ENCODE results near the gene ZNF519.
"Not testable (repeated sequence)": the region's sequence is repeated elsewhere in the genome, so short reads cannot be mapped to it uniquely, and the experiment has no call there.

Gene ZNF519

DNA sequence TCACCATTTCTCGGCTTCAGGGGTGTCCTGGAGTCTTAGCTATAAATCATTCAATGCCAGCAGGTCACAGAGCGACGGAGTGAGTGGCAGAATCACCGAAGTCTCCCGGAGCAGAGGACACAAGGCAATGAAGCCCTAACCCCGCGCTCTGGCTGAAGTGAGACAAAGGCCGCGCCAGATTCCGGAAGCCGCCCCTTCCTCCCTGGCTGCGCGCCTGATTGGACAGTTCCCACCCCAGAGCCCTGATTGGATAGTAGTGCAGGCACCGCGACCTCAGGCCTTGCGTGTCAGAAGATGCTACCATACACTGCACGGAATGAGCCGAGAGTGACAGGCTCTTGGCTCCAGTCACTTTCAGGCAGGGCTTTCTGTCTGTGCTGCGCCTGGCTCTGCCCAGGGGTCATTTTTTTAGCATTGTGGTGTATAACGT lies at the start of gene ZNF519:
ZNF519 (minus strand) TSS at position 165 of the 430 bp plus-strand sequence; CDS start at position 7, 158 bp downstream.
- DNase-seq, result peak; percentile 77

GRCh38 chr18:14179306-14179705 lies 47.1 kb upstream of the ZNF519 start:
- DNase-seq, result no peak

DNA sequence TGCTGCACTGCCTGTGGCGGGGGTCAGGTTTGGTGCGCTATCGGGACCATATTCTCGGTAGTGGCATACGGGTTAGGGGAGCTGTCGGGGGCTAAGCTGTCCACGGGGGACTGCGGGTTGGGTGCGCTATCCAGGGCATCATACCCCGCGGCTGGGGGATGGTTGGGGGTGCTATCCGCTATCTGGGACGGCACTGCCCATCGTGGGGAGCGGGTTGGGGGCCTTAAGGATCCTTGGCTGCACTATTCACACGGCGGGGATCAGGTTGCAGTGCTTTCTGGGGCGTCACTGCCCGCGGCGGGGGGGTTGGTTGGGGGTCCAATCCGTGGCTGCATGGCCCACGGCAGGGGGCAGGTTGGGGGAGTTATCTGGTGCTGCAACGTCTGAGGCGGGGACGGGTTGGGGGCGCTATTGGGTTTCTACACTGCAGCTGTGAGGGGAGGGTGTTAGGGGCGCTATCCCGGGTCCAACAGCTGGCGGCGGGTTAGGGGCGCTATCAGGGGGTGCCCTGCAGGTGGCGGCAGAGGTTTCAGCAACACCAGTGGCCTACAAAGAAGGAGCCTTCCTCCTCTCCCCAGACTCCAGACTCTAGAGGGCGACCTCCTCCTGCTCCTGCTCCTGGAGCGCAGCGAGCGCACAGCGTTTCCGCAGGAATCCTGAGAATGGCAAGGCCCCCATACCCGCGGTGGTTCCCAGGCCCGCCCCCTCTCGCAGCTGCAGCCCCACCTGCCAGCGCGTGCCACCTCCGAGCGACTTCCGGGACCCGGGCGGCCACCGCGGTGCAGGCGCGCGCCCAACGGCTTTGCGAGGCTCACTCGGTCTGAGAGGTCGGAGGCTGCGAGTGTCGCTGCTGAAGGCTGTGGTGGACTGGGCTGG lies 46.3 kb upstream of the ZNF519 start:
- peak; percentile 8 for DNase-seq

GRCh38 chr18:14177540-14178320 lies 45.5 kb upstream of the ZNF519 start:
- not testable (repeated sequence) for DNase-seq

- not testable (repeated sequence) for DNase-seq
Observed at GRCh38 chr18:14175404-14175803, 43.2 kb upstream of the ZNF519 start.

DNA sequence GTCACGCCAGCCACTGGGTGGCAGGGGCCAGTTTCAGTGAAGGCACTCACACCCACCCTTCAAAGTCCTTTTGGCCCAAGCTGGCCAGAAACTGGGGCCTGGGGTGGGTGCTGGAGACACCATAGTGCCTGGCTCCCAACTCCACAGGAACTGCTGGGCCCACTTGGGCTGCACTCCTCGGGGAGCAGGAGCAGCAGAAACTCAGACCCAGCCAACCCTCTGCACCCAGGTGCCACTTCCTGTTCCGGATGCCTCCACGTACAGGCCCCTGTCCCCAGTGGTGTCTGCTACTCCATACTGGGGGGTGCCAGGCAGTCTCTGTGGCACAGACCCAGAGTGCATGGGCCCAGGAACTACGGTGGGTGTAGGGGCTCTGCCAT lies 42.5 kb upstream of the ZNF519 start:
- DNase-seq, result no peak

DNA sequence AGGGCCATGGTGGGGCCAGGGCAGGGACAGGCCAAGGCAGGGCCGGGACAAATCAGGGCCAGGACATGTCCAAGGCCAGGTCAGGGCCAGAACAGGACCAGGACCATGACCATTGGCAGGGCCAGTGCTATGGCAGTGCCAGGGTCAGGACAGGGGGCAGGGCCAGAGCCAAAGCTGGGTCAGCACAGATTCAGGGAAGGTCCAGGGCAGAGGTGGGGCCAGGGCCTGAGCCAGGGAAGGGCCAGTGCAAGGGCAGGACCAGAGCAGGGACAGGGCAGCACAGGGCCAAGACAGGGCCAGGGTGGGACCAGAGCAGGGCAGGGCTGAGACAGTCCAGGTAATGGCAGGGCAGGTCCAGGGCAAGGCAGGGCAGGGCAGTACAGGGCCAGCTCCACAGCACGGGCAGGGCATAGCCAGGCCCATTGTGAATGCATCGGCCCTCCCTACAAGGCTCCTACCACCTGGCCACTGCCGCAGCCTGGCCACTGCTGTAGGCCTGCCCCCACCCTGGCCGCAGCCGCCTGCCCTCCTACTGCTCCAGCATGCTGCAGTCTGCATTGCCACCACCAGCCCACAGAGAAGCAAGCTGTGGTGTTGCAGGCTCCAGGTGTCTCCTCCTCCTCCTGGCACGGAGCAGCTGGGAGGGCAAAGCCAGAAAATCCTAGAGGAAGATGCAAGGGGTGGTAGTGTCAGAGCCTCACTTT lies 41.9 kb upstream of the ZNF519 start:
- not testable (repeated sequence) for DNase-seq

- not testable (repeated sequence) for DNase-seq
Observed at GRCh38 chr18:14173116-14173951, 41.1 kb upstream of the ZNF519 start.

DNA sequence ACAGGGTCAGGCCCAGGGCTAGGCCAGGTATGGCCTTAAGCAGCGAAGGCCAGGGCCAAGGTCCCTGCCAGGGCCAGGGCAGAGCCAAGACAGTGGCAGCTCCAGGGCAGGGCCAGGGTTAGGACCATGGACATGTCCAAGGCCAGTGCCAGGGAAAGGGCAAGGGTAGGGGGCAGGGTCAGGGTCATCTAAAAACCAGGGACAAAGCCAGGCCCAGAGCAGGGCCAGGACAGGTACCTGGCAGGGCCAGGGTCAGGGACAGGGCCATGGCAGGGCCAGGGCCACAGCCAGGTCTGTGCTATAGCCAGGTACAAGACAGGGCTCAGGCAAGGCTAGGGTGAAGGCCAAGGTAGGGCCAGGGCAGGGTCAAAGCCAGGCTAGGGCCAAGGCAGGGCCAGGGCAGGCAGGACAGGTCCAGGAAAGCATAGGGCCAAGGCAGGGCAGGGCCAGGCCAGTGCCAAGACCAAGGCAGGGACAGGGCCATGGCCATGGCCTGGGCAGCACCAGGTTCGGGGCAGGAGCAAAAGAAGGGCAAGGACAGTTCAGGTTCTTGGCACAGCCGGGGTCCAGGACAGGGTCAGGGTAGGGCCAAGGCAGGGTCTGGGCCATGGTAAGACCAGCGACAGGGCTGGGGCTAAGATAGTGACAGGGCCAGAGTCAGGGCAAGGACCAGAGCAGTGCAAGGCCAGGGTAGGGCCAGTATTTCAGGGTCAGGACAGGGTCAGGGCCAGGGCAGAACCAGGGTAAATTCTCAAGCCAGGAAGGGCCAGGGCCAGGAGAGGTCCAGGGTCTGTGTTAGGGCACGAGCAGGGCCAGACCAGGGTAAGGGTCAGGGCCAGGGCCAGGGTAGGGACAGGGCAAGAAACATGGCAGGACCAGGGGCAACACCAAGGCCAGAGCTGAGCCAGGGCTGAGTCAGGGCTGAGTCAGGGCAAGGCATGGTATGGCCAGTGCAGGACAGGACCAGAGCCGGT lies 40.2 kb upstream of the ZNF519 start:
- not testable (repeated sequence) for DNase-seq

- not testable (repeated sequence) for DNase-seq
Observed at GRCh38 chr18:14171301-14172141, 39.3 kb upstream of the ZNF519 start.

DNA sequence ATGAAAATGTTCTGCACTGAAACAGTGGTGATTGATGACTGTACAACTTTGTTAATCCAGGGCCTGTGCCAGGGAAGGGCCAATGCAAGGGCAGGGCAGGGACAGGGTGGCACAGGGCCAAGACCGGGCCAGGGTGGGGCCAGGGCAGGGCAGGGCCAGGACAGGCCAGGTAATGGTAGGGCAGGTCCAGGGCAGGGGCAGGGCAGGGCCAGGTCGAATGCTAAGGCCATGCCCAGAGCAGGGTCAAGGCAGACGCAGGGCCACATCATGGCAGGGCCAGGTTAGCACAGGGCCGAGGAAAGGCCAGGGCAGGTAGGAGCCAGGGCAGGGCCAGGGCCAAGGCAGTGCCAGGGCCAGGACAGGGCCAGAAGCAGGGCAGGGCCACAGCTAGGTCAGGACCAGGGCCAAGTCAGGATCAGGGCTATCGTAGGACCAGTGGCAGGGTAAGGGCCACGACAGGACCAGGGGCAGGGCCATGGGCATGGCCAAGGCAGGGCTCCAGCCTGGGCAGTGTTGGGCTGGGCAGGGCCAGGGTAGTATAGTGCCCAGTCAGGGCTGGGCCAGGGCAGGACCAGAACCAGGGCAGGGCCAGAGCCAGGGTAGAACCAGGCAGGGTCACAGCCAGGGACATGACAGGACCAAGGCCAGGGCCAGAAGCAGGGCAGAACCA lies 38.3 kb upstream of the ZNF519 start:
- not testable (repeated sequence) for DNase-seq

DNA sequence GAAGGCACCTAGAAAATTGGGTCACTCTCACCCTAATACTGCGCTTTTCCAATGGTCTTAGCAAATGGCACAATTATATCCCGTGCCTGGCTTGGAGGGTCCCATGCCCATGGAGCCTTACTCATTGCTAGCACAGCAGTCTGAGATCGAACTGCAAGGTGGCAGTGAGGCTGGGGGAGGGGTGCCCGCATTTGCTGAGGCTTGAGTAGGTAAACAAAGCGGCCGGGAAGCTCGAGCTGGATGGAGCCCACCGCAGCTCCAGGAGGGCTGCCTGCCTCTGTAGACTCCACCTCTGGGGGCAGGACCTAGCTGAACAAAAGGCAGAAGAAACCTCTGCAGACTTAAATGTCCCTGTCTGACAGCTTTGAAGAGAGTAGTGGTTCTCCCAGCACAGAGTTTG lies 30.7 kb upstream of the ZNF519 start:
- not testable (repeated sequence) for DNase-seq

GRCh38 chr18:14151564-14152113 lies 19.4 kb upstream of the ZNF519 start:
- DNase-seq, result not testable (repeated sequence)

DNA sequence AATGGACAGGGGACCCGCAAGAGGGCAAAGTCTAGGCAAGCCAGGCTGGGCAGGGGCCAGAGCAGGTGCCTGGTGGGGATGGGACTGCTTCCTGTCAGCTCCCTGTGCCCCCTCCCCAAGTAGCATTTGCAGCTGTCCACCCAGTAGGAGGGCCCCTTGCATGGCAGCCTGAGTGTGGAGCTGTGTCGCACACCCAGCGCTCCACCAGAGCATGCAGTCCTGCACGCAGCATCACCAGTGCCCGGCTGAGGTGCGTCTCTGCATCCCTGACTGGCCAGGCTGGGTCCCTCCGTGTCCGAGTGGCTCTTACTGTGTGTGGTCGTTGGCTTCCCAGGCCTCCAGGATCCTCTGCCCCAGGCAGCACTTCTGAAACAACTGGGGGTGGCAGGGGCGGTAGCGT lies 18.5 kb upstream of the ZNF519 start:
- DNase-seq, result not testable (repeated sequence)

DNA sequence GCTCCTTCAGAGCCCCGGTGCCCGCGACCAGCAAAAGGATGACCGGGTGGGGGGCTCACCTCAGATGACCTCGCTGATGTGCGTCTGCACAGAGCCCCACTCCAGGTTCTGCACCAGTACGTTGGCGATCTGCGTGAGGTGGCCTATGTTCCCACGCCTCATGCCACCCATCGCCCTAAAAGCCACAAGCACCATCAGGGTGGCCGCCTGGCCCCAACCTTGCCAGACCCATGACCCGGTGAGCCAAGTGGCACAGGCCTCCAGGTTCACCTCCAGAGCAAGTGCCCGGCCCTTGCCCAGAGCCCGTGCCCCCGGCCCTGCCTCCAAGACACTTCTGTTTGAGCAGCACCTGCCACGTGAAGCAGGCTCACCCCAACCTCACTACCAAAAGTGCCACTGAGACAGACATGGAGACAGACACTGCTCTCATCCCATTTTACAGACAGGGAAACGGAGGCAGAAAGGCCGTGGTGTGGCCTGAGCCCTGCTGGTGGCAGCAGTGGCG lies 17.7 kb upstream of the ZNF519 start:
- not testable (repeated sequence) for DNase-seq

DNA sequence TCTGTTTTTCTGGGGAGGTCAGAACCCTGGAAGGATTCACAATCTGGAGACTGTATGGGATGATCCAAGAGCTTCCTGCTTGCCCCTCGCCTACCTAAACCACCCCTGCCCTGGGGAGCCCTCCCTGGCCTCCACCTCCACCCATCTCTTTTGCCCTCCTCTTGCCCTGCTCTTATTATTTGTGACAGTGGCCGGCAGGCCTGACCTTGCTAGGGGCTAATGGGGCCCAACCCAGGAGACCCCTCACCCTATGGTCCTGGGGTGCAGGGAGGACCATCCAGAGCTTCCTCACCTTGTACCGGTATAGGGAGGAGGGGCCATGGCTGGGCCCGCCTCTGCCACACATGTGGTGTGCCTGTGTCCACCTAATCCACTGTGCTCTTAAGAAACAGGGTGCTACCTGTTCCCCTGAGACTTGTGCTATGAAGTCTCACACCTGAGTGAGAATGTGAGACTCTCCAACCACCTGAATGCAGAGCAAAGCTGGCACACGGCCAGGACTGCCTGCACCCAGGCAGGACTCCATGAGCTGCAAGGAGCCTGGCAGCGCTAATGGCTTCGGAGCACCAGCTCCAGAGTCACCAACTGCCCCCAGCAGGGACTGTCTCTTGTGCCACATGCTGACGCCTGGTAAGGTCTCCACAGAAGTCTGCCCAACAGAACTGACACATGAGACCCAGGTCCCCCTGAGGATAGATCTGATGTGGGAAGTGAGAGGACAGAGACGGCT lies 17.1 kb upstream of the ZNF519 start:
- not testable (repeated sequence) for DNase-seq

GRCh38 chr18:14147935-14148865 lies 16.0 kb upstream of the ZNF519 start:
- DNase-seq, result not testable (repeated sequence)

Measured in KG1 (cell line).